ENCODE data around the gene ARCN1. TPM values are rescaled to one million over a fixed set of nuclear protein-coding genes. Genes with fewer than 3 reads are reported as not detected.

ARCN1 gene
- total RNA-seq, 2 donors from 2014 or later: 103 to 111 TPM

DNA sequence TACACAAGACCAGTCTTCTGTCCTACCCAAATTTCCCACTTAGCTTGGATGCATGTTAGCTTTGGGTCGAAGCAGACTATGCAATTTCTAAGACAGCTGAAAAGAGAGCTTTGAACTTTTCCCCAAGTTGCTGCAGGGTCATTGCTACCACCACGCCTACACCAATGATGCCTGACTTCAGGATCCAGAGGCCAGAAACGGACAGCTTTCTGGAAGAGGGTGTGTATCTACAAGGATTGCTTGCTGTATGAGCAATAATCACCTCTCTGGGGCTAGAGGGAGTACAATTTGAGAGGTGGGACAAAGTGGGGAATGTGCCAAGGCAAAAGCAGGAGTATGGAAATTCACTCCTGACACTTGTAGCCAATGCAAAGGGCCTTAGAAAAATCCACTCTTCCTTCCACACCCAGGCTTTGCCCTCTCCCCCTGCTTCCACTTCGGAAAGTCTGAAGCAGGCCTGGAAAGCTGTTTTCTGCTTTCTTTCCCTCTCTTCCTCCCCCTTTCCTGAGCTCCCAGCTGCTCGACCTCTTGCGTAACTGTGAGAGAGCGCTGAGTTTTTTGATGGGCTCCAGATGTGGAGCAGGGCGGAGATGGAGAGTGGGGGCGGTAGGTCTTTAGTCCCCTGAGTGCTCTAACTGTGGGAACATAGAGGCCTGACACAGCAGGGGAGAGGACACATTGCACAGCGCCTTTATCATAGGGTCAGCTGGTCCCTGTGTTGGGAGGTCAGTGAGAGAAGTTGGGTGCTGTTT, 33.1 kb downstream of the ARCN1 start:
- Histone ChIP-seq H3K9me3 (no peaks in the 10 kb centered on the region), H3K36me3 (peaks cover 20% of the 10 kb centered on the region), H3K4me3 (no peak overlapping the region), H3K27ac (peak overlapping the region; percentile 78 to 90), H3K4me1 (peaks cover 0 to 75% of the 10 kb centered on the region in 2 donors), H3K27me3 (no peaks in the 10 kb centered on the region)
- peak; percentile 90 for DNase-seq (ENCODE audit: low spot score)
- TF ChIP-seq, protein P1, sequence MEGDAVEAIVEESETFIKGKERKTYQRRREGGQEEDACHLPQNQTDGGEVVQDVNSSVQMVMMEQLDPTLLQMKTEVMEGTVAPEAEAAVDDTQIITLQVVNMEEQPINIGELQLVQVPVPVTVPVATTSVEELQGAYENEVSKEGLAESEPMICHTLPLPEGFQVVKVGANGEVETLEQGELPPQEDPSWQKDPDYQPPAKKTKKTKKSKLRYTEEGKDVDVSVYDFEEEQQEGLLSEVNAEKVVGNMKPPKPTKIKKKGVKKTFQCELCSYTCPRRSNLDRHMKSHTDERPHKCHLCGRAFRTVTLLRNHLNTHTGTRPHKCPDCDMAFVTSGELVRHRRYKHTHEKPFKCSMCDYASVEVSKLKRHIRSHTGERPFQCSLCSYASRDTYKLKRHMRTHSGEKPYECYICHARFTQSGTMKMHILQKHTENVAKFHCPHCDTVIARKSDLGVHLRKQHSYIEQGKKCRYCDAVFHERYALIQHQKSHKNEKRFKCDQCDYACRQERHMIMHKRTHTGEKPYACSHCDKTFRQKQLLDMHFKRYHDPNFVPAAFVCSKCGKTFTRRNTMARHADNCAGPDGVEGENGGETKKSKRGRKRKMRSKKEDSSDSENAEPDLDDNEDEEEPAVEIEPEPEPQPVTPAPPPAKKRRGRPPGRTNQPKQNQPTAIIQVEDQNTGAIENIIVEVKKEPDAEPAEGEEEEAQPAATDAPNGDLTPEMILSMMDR (IDR thresholded peaks at IDR 0.05): no peak

GRCh38 chr11:118606157-118606843, 34.1 kb downstream of the ARCN1 start:
- Histone ChIP-seq H3K4me3 (peak overlapping the region in 1 of 2 donors; percentile 72), H3K27ac (peak overlapping the region; percentile 78 to 90)
- peak; percentile 58 for DNase-seq (ENCODE audit: low spot score)

GRCh38 chr11:118606844-118607228, 34.6 kb downstream of the ARCN1 start:
- Histone ChIP-seq H3K36me3 (peaks cover 4% of the 10 kb centered on the region), H3K27ac (peak overlapping the region; percentile 78 to 90), H3K9me3 (no peaks in the 10 kb centered on the region), H3K4me1 (peaks cover 0 to 77% of the 10 kb centered on the region in 2 donors), H3K27me3 (no peaks in the 10 kb centered on the region), H3K4me3 (peak overlapping the region in 1 of 2 donors; percentile 72)
- TF ChIP-seq, protein P1 (IDR thresholded peaks at IDR 0.05): no peak
- peak; percentile 28 for DNase-seq (ENCODE audit: low spot score)

More at GRCh38 chr11:118606157-118606843, 34.1 kb downstream of the ARCN1 start:
- Histone ChIP-seq H3K27me3 (no peaks in the 10 kb centered on the region), H3K4me1 (peaks cover 0 to 77% of the 10 kb centered on the region in 2 donors), H3K36me3 (peaks cover 10% of the 10 kb centered on the region), H3K9me3 (no peaks in the 10 kb centered on the region)
- TF ChIP-seq, protein P1 (IDR thresholded peaks at IDR 0.05): no peak

- peaks cover 0 to 78% of the 10 kb centered on the region in 2 donors for H3K4me1 ChIP-seq
- peak within 1 kb of the TSS; percentile 57 to 72 for H3K4me3 ChIP-seq
- H3K27ac ChIP-seq: peak within 1 kb of the TSS; percentile 89 to 90
- H3K27me3 ChIP-seq: no peaks in the 10 kb centered on the region
- DNase-seq (ENCODE audit: low spot score): peak; percentile 73
- H3K36me3 ChIP-seq: no peaks in the 10 kb centered on the region
- no peaks in the 10 kb centered on the region for H3K9me3 ChIP-seq
- TF ChIP-seq, protein P1 (IDR thresholded peaks at IDR 0.05): peak in 1 of 2 donors; percentile 64
Measured at GRCh38 chr11:118607401-118608359, 35.5 kb downstream of the ARCN1 start, which contains the start of gene PHLDB1. PHLDB1 (plus strand) TSS chr11:118607615; CDS start chr11:118613837, 6,222 bp downstream.

Data from right atrium auricular region (tissue), 2 donors.